ENCODE results near the gene AKAP13. TPM values are rescaled to one million over a fixed set of nuclear protein-coding genes. Genes with fewer than 3 reads are reported as not detected.

AKAP13 gene
- total RNA-seq, 1 experiment from 2014 or later, result 49.6 TPM

DNA sequence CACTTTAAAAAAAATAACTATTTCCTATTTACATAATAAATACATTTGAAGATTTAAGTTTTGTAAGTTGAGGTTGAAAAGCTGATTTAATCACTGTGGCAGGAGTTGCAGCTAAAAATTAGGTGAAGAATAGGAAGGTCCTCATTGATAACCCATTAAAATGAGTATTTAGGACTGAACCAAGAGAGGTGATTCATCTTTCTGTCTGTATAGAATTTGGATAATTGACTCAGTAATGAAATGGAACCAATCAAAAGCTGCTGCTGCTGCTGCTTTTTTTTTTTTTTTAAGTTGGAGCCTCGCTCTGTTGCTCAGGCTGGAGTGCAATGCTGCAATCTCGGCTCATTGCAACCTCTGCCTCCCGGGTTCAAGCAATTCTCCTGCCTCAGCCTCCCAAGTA, 223.8 kb downstream of the AKAP13 start:
- Histone ChIP-seq H3K36me3 (ENCODE audit: control insufficient read depth, insufficient read depth, low read length) (no peaks in the 10 kb centered on the region), H3K4me1 (peaks cover 27% of the 10 kb centered on the region), H3K4me3 (ENCODE audit: low read depth, low read length) (no peak overlapping the region), H3K27me3 (replicated peaks; ENCODE audit: control insufficient read depth, insufficient read depth, low read length) (no peaks in the 10 kb centered on the region), H3K9me3 (no peaks in the 10 kb centered on the region)
- Mint-ChIP-seq H3K36me3 (ENCODE audit: insufficient read depth, unreplicated experiment) (peaks cover 14% of the 10 kb centered on the region), H3K9me3 (ENCODE audit: unreplicated experiment) (no peaks in the 10 kb centered on the region), H3K4me3 (ENCODE audit: unreplicated experiment) (no peak overlapping the region), H3K27me3 (ENCODE audit: insufficient read depth, unreplicated experiment) (no peaks in the 10 kb centered on the region), H3K4me1 (ENCODE audit: low read depth, unreplicated experiment) (peaks cover 11% of the 10 kb centered on the region), H3K27ac (ENCODE audit: unreplicated experiment) (no peak overlapping the region)
- CTCF ChIA-PET, result interaction anchor here (0.6 kb wide), 1 partner anchor 160 kb away, joined by 4 read pairs; no protein-coding TSS in a partner anchor
- intact Hi-C loops (cut with micrococcal nuclease; ENCODE audit: unreplicated experiment), result no loop called here
- no TSS peak for BruUV-seq (replicated peaks)
- POLR2A ChIA-PET, result no interaction called here
- no peak for DNase-seq
- TF ChIP-seq, protein P1, sequence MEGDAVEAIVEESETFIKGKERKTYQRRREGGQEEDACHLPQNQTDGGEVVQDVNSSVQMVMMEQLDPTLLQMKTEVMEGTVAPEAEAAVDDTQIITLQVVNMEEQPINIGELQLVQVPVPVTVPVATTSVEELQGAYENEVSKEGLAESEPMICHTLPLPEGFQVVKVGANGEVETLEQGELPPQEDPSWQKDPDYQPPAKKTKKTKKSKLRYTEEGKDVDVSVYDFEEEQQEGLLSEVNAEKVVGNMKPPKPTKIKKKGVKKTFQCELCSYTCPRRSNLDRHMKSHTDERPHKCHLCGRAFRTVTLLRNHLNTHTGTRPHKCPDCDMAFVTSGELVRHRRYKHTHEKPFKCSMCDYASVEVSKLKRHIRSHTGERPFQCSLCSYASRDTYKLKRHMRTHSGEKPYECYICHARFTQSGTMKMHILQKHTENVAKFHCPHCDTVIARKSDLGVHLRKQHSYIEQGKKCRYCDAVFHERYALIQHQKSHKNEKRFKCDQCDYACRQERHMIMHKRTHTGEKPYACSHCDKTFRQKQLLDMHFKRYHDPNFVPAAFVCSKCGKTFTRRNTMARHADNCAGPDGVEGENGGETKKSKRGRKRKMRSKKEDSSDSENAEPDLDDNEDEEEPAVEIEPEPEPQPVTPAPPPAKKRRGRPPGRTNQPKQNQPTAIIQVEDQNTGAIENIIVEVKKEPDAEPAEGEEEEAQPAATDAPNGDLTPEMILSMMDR (IDR thresholded peaks at IDR 0.05; ENCODE audit: insufficient read depth in 1 of 2, low read depth in 1 of 2, low read length in 1 of 2, severe bottlenecking in 1 of 2, unreplicated experiment in 1 of 2), result no peak

DNA sequence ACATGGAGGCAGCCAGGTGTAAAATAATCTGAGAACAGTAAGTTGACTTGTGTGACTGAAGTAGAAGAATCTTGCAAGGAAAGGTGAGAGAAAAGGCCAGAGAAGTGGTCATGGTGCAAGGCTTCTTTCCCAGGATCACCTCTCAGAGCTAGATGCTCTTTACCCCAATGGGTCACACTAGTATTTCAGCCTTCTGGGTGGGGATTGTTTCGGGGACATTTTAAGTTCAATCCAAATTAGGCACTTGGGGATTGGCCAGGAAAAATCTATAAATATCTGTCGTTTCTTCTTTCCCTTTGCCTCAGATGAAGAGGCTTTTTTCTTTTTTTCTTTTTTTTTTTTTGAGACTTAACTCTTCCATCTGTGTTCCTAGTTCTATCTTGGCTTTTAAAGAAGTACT, 226.3 kb downstream of the AKAP13 start:
- Mint-ChIP-seq H3K27ac (ENCODE audit: unreplicated experiment) (no peak overlapping the region), H3K4me3 (ENCODE audit: unreplicated experiment) (peak overlapping the region; percentile 30), H3K36me3 (ENCODE audit: insufficient read depth, unreplicated experiment) (peaks cover 17% of the 10 kb centered on the region), H3K27me3 (ENCODE audit: insufficient read depth, unreplicated experiment) (no peaks in the 10 kb centered on the region), H3K4me1 (ENCODE audit: low read depth, unreplicated experiment) (peaks cover 20% of the 10 kb centered on the region), H3K9me3 (ENCODE audit: unreplicated experiment) (no peaks in the 10 kb centered on the region)
- no peak for DNase-seq
- Histone ChIP-seq H3K27me3 (replicated peaks; ENCODE audit: control insufficient read depth, insufficient read depth, low read length) (no peaks in the 10 kb centered on the region), H3K4me1 (peaks cover 29% of the 10 kb centered on the region), H3K4me3 (ENCODE audit: low read depth, low read length) (no peak overlapping the region), H3K9me3 (no peaks in the 10 kb centered on the region), H3K36me3 (ENCODE audit: control insufficient read depth, insufficient read depth, low read length) (no peaks in the 10 kb centered on the region)
- ChIA-PET CTCF (interaction anchor here (0.6 to 0.8 kb wide), 2 partner anchors 15 to 121 kb away, joined by 3 read pairs; no protein-coding TSS in a partner anchor), POLR2A (no interaction called here)
- TF ChIP-seq, protein P1 (IDR thresholded peaks at IDR 0.05; ENCODE audit: insufficient read depth in 1 of 2, low read depth in 1 of 2, low read length in 1 of 2, severe bottlenecking in 1 of 2, unreplicated experiment in 1 of 2), result no peak
- intact Hi-C loops (cut with micrococcal nuclease; ENCODE audit: unreplicated experiment), result no loop called here
- BruUV-seq (replicated peaks), result no TSS peak

DNA sequence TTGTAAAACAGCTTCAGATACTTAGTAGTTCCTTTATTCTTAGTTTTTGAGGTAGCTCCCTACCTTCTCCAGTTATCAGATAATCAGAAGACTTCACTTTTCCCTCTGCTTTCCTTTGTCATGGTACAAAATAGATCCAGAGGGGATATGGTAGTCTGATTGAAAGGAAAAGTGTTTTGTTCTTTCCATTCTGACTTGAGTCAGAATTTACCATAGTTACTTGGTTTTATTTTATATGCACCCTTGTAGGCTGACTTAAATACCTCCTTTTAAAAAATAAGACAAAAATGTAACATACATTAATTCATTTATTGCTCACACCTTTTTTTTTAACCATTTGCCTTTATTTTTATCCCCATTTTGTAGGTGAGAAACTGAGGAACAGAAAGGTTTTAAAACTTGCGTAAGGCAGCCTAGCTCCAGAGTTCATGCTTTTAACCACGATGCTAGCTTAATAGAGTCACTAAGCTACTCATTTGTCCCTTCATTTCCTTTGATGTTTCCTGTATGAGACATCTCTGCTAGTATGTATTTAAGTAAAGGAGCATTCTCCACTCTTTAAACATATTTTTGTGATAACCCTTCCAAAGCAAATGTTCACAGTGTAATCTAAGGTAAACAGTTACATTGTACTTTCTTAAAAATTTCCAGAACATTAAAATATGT, 226.9 kb downstream of the AKAP13 start:
- intact Hi-C loops (cut with micrococcal nuclease; ENCODE audit: unreplicated experiment), result no loop called here
- H3K4me1 Mint-ChIP-seq (ENCODE audit: low read depth, unreplicated experiment), result peaks cover 21% of the 10 kb centered on the region
- BruUV-seq (replicated peaks), result no TSS peak
- H3K9me3 ChIP-seq, result no peaks in the 10 kb centered on the region
- no peaks in the 10 kb centered on the region for H3K27me3 ChIP-seq (replicated peaks; ENCODE audit: control insufficient read depth, insufficient read depth, low read length)
- ChIA-PET CTCF (interaction anchor here (0.6 to 0.8 kb wide), 2 partner anchors 15 to 121 kb away, joined by 3 read pairs; no protein-coding TSS in a partner anchor), POLR2A (interaction anchor here (0.5 kb wide), 1 partner anchor 37 kb away, joined by 8 read pairs; no protein-coding TSS in a partner anchor)
- H3K4me3 Mint-ChIP-seq (ENCODE audit: unreplicated experiment), result no peak overlapping the region
- H3K27me3 Mint-ChIP-seq (ENCODE audit: insufficient read depth, unreplicated experiment), result no peaks in the 10 kb centered on the region
- TF ChIP-seq, protein P1 (IDR thresholded peaks at IDR 0.05; ENCODE audit: insufficient read depth in 1 of 2, low read depth in 1 of 2, low read length in 1 of 2, severe bottlenecking in 1 of 2, unreplicated experiment in 1 of 2), result no peak
- H3K27ac Mint-ChIP-seq (ENCODE audit: unreplicated experiment), result no peak overlapping the region
- H3K4me1 ChIP-seq, result peaks cover 29% of the 10 kb centered on the region
- peaks cover 19% of the 10 kb centered on the region for H3K36me3 Mint-ChIP-seq (ENCODE audit: insufficient read depth, unreplicated experiment)
- H3K36me3 ChIP-seq (ENCODE audit: control insufficient read depth, insufficient read depth, low read length), result no peaks in the 10 kb centered on the region
- DNase-seq, result no peak
- H3K9me3 Mint-ChIP-seq (ENCODE audit: unreplicated experiment), result no peaks in the 10 kb centered on the region
- H3K4me3 ChIP-seq (ENCODE audit: low read depth, low read length), result no peak overlapping the region
